Ascending aorta (tissue), 2 donors: Measurements from ENCODE around the gene THEM4. TPM values are rescaled to one million over a fixed set of nuclear protein-coding genes. Genes with fewer than 3 reads are reported as not detected.
A peak's percentile ranks its signal among the peaks of the same experiment; 100 is the strongest.

Source experiments
- DNase-seq, 2 donors: peaks; one replicate each; pipeline ENCODE4 v3.0.0-alpha.2; 2019; ENCODE audit warnings: low spot score in 2 of 2
- H3K27ac ChIP-seq, 2 donors: fragments of 200-600 bp; sonication (generic); one replicate each; pipeline ENCODE4 v1.5.1; 2016 to 2017; ENCODE audit warnings: mild to moderate bottlenecking in 1 of 2
- H3K27me3 ChIP-seq: fragments of 200-600 bp; sonication (generic); one replicate; pipeline ENCODE4 v1.5.1; 2017
- H3K36me3 ChIP-seq, 2 donors: fragments of 200-600 bp; sonication (generic); one replicate each; pipeline ENCODE4 v1.5.1; 2016
- H3K4me1 ChIP-seq, 2 donors: fragments of 200-600 bp; sonication (generic); one replicate each; pipeline ENCODE4 v1.5.1; 2016 to 2017; ENCODE audit warnings: mild to moderate bottlenecking in 1 of 2
- H3K4me3 ChIP-seq, 2 donors: fragments of 200-600 bp; sonication (generic); one replicate each; pipeline ENCODE4 v1.5.1; 2016 to 2017; ENCODE audit warnings: mild to moderate bottlenecking in 1 of 2
- H3K9me3 ChIP-seq, 2 donors: fragments of 200-600 bp; sonication (generic); one replicate each; pipeline ENCODE4 v1.5.1; 2016
- CTCF ChIP-seq, 3 experiments: fragments of 200-600 bp in 2 of 3; fragments of 450-650 bp in 1 of 3; sonication (generic) in 2 of 3; IDR thresholded peaks; one replicate each; pipeline ENCODE4 v1.5.1; 2016 to 2019; ENCODE audit warnings: antibody characterized with exemption in 3 of 3, mild to moderate bottlenecking in 1 of 3, moderate library complexity in 1 of 3
- intact Hi-C: fragments of 100-400 bp; cut with DNase I; formaldehyde crosslinking; loops from one replicate; pipeline ENCODE4 v1.15.1; 2023
- total RNA-seq: library from RNA; depleted of rRNA; stranded (reverse); fragments of >200 nt; gene quantifications from one replicate; pipeline ENCODE4 v1.1.0, GENCODE V29; 2016

THEM4 gene
- total RNA-seq, 1 donor from 2014 or later: 7.7 TPM

- intact Hi-C loops: no loop called here
- no peak overlapping the region for H3K4me3 ChIP-seq
- no peaks in the 10 kb centered on the region for H3K27me3 ChIP-seq
- no peak for DNase-seq
- TF ChIP-seq CTCF (IDR thresholded peaks at IDR 0.05): no peak
- H3K27ac ChIP-seq: no peak overlapping the region
- peaks cover 0 to 6% of the 10 kb centered on the region in 2 donors for H3K4me1 ChIP-seq
- no peaks in the 10 kb centered on the region for H3K36me3 ChIP-seq
- no peaks in the 10 kb centered on the region for H3K9me3 ChIP-seq
These were observed 7.5 kb upstream of the THEM4 start for GRCh38 chr1:151916726-151917370.

GRCh38 chr1:151915061-151915686 lies 5.9 kb upstream of the THEM4 start:
- H3K27ac ChIP-seq: peak overlapping the region; percentile 21 to 54
- no peak overlapping the region for H3K4me3 ChIP-seq
- peaks cover 0 to 9% of the 10 kb centered on the region in 2 donors for H3K4me1 ChIP-seq
- intact Hi-C loops: no loop called here
- TF ChIP-seq CTCF (IDR thresholded peaks at IDR 0.05): no peak
- H3K36me3 ChIP-seq: no peaks in the 10 kb centered on the region
- no peak for DNase-seq
- H3K27me3 ChIP-seq: no peaks in the 10 kb centered on the region
- H3K9me3 ChIP-seq: no peaks in the 10 kb centered on the region

GRCh38 chr1:151914076-151914475 lies 4.8 kb upstream of the THEM4 start:
- peak overlapping the region in 1 of 2 donors; percentile 46 for H3K27ac ChIP-seq
- H3K4me3 ChIP-seq: no peak overlapping the region
- peaks cover under 1 to 11% of the 10 kb centered on the region in 2 donors for H3K4me1 ChIP-seq
- TF ChIP-seq CTCF (IDR thresholded peaks at IDR 0.05): no peak
- intact Hi-C loops: no loop called here
- H3K36me3 ChIP-seq: no peaks in the 10 kb centered on the region
- H3K27me3 ChIP-seq: no peaks in the 10 kb centered on the region
- no peaks in the 10 kb centered on the region for H3K9me3 ChIP-seq
- no peak for DNase-seq

- no peak for TF ChIP-seq CTCF (IDR thresholded peaks at IDR 0.05)
- Histone ChIP-seq H3K4me1 (peaks cover 7 to 11% of the 10 kb centered on the region in 2 donors), H3K36me3 (no peaks in the 10 kb centered on the region), H3K27ac (no peak overlapping the region), H3K9me3 (no peaks in the 10 kb centered on the region), H3K4me3 (no peak overlapping the region), H3K27me3 (no peaks in the 10 kb centered on the region)
- DNase-seq: no peak
- intact Hi-C loops: no loop called here
These were observed 3.7 kb upstream of the THEM4 start for GRCh38 chr1:151912973-151913372.

GRCh38 chr1:151908228-151908691 lies 1.1 kb downstream of the THEM4 start:
- H3K27me3 ChIP-seq: no peaks in the 10 kb centered on the region
- no peak overlapping the region for H3K27ac ChIP-seq
- DNase-seq: no peak
- H3K4me3 ChIP-seq: peak overlapping the region; percentile 64 to 71
- H3K9me3 ChIP-seq: no peaks in the 10 kb centered on the region
- peaks cover 0 to 3% of the 10 kb centered on the region in 2 donors for H3K36me3 ChIP-seq
- intact Hi-C loops: no loop called here
- TF ChIP-seq CTCF (IDR thresholded peaks at IDR 0.05): no peak
- H3K4me1 ChIP-seq: peaks cover 4 to 7% of the 10 kb centered on the region in 2 donors
